DOHH2 (cell line): Measurements from ENCODE around the gene PGA3.

ENCODE experiments used
- EZH2phosphoT487 ChIP-seq: fragments of 200-600 bp; sonication (generic); IDR thresholded peaks from 2 replicates; pipeline ENCODE4 v1.6.1; 2017; ENCODE audit warnings: borderline replicate concordance, mild to moderate bottlenecking, antibody characterized with exemption, low read length, moderate library complexity, mixed read lengths
- TF ChIP-seq, protein P1 (sequence below): fragments of 200-600 bp; sonication (generic); IDR thresholded peaks from one replicate; pipeline ENCODE4 v1.5.1; 2014; ENCODE audit warnings: antibody characterized with exemption, mild to moderate bottlenecking, low read depth, low read length; ENCODE audit not compliant: poor library complexity, severe bottlenecking

DNA sequence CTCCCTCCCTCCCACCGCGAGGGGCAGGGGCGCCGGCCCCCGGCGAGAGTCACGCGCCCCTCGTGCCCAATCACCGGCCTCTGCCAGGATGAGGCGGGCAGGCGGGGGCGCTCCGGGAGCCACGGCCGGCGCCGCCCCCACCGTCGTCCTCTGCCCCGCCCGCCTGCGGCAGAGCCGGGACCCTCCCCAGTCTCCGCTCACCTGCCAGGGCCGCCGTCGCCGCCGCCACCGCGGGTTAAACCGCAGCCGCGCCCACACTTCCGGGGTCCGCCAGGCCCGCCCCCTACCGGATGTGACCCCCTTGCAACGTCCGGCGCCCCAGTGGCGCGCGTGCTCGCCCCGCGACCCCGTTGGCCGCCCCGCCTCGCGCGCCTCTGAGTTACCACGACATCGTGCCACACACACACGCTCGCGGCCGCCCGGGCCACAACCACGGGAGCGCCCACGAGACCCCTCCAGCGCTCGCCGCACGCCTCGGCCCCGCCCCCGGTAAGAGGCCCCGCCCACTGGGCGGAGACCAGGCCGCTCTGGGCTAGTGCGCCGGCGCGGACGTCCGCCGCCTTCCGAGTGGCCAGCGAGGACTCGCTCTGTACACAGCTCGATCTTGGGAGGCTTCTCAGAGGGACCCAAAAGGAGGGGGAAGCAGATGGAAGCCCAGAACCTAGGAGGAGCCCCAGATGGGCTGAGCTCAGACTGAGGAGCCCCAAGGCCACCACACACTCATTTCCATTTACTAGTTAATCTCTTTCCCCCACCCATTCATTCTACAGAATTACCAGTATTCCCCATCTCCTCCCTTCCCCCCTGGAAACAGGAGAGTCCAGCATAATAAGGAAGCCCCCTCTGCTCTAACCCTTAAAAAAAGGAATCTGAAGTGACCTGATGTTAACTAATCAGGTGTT is 41.9 kb upstream of the PGA3 start, which contains the start of gene VPS37C:
- TF ChIP-seq, protein P1, sequence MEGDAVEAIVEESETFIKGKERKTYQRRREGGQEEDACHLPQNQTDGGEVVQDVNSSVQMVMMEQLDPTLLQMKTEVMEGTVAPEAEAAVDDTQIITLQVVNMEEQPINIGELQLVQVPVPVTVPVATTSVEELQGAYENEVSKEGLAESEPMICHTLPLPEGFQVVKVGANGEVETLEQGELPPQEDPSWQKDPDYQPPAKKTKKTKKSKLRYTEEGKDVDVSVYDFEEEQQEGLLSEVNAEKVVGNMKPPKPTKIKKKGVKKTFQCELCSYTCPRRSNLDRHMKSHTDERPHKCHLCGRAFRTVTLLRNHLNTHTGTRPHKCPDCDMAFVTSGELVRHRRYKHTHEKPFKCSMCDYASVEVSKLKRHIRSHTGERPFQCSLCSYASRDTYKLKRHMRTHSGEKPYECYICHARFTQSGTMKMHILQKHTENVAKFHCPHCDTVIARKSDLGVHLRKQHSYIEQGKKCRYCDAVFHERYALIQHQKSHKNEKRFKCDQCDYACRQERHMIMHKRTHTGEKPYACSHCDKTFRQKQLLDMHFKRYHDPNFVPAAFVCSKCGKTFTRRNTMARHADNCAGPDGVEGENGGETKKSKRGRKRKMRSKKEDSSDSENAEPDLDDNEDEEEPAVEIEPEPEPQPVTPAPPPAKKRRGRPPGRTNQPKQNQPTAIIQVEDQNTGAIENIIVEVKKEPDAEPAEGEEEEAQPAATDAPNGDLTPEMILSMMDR = no peak
- no peak for TF ChIP-seq EZH2phosphoT487
